OCI-LY7 (cell line): ENCODE measurements around the gene CS. TPM values are rescaled to one million over a fixed set of nuclear protein-coding genes. Genes with fewer than 3 reads are reported as not detected.

ENCODE experiments used
- BruUV-seq: library from RNA; stranded (reverse); fragments of 400-500 nt; replicated peaks from 2 replicates; lab custom pipeline; 2021; lab: Mats Ljungman, UMichigan
- CTCF ChIA-PET: fragments of 300-600 bp; sonication (Branson Sonifier 250); formaldehyde crosslinking; loops from one replicate; lab custom pipeline; 2022; ENCODE audit warnings: antibody characterized with exemption; ENCODE audit not compliant: unreplicated experiment; lab: Charles Lee
- POLR2A ChIA-PET: fragments of 300-600 bp; sonication (Branson Sonifier 250); formaldehyde crosslinking; loops from one replicate; lab custom pipeline; 2022; ENCODE audit warnings: antibody characterized with exemption; lab: Charles Lee
- DNase-seq: peaks from one replicate; pipeline ENCODE4 v3.0.0-alpha.2; 2015; ENCODE audit warnings: low spot score
- H2AFZ ChIP-seq: fragments of 200-600 bp; sonication (generic), shearing (Covaris generic); 2 replicates; pipeline ENCODE4 v1.6.1; 2014; ENCODE audit warnings: mild to moderate bottlenecking, antibody characterized with exemption, low read length, moderate library complexity
- H3K27ac ChIP-seq: fragments of 200-600 bp; sonication (generic); 2 replicates; pipeline ENCODE4 v1.5.1; 2014; ENCODE audit warnings: mixed run types, low read depth, mild to moderate bottlenecking, moderate library complexity, low read length, inconsistent platforms; ENCODE audit not compliant: poor library complexity, severe bottlenecking
- H3K36me3 ChIP-seq: fragments of 200-600 bp; sonication (generic); 2 replicates; pipeline ENCODE4 v1.6.1; 2014; ENCODE audit warnings: mild to moderate bottlenecking, antibody characterized with exemption, low read length, moderate library complexity, mixed read lengths; ENCODE audit not compliant: insufficient read depth
- H3K4me1 ChIP-seq: fragments of 200-600 bp; sonication (generic); 2 replicates; pipeline ENCODE4 v1.5.1; 2014; ENCODE audit warnings: mild to moderate bottlenecking, low read length; ENCODE audit not compliant: insufficient read depth, poor library complexity, severe bottlenecking
- H3K4me2 ChIP-seq: fragments of 200-600 bp; sonication (generic); 2 replicates; pipeline ENCODE4 v1.6.1; 2014; ENCODE audit warnings: mild to moderate bottlenecking, low read length
- H3K4me3 ChIP-seq: fragments of 200-600 bp; sonication (generic); 2 replicates; pipeline ENCODE4 v1.5.1; 2014; ENCODE audit warnings: mild to moderate bottlenecking, low read depth, low read length; ENCODE audit not compliant: poor library complexity, severe bottlenecking
- H3K79me2 ChIP-seq: fragments of 200-600 bp; sonication (generic); 2 replicates; pipeline ENCODE4 v1.6.1; 2016; ENCODE audit warnings: low read depth, mild to moderate bottlenecking, low read length, moderate library complexity, mixed read lengths; ENCODE audit not compliant: insufficient read depth
- H3K9me2 ChIP-seq: fragments of 200-600 bp; sonication (generic); 2 replicates; pipeline ENCODE4 v1.6.1; 2016; ENCODE audit warnings: mild to moderate bottlenecking, low read length, mixed read lengths; ENCODE audit not compliant: insufficient read depth
- H3K9me3 ChIP-seq: fragments of 200-600 bp; sonication (generic); 2 replicates; pipeline ENCODE4 v1.6.1; 2014; ENCODE audit warnings: mild to moderate bottlenecking, mixed run types, low read length, mixed read lengths
- H4K20me1 ChIP-seq: fragments of 200-600 bp; sonication (generic); 2 replicates; pipeline ENCODE4 v1.6.1; 2014; ENCODE audit warnings: mild to moderate bottlenecking, antibody characterized with exemption, low read length, moderate library complexity, mixed read lengths; ENCODE audit not compliant: insufficient read depth
- CTCF ChIP-seq: fragments of 200-600 bp; sonication (generic); conservative IDR thresholded peaks from 2 replicates; pipeline ENCODE4 v1.5.1; 2014; ENCODE audit warnings: mild to moderate bottlenecking, antibody characterized with exemption, low read length, moderate library complexity, mixed read lengths
- EZH2phosphoT487 ChIP-seq: fragments of 200-600 bp; sonication (generic); IDR thresholded peaks from 2 replicates; pipeline ENCODE4 v1.6.1; 2018; ENCODE audit warnings: low read depth, borderline replicate concordance, mild to moderate bottlenecking, mixed run types, antibody characterized with exemption, low read length, moderate library complexity, mixed read lengths
- intact Hi-C: fragments of 100-400 bp; cut with micrococcal nuclease; formaldehyde crosslinking; loops from one replicate; pipeline ENCODE4 v1.10.0; 2022; ENCODE audit not compliant: unreplicated experiment
- total RNA-seq, 2 experiments: library from RNA; depleted of rRNA in 1 of 2; stranded (reverse); fragments of >200 nt in 1 of 2; shearing (Covaris generic) in 1 of 2; gene quantifications; 2 replicates each; pipeline ENCODE4 v1.2.3, GENCODE V29; 2014 to 2022

The CS gene
- total RNA-seq, 2 experiments from 2014 or later, result 154 to 262 TPM

- H3K9me2 ChIP-seq, result no peaks in the 10 kb centered on the region
- H3K4me2 ChIP-seq, result peak within 1 kb of the TSS; percentile 100
- DNase-seq, result peak; percentile 98
- peaks cover 23% of the 10 kb centered on the region; the same call in 1 of the 2 replicates for H3K79me2 ChIP-seq
- TSS peak; percentile 83 for BruUV-seq
- peak within 1 kb of the TSS; percentile 83 for H3K4me3 ChIP-seq
- H3K36me3 ChIP-seq, result no peaks in the 10 kb centered on the region; the same call in 1 of the 2 replicates
- peak; percentile 96 for TF ChIP-seq CTCF
- no peak for TF ChIP-seq EZH2phosphoT487
- H4K20me1 ChIP-seq, result no peaks in the 10 kb centered on the region
- H3K4me1 ChIP-seq, result peaks cover 40% of the 10 kb centered on the region
- peak within 1 kb of the TSS; percentile 97 for H2AFZ ChIP-seq
- POLR2A ChIA-PET, result interaction anchor here (3.9 to 4.2 kb wide), 2 partner anchors 17 to 35 kb away, joined by 18 to 85 read pairs; partner anchors contain the start of gene SMARCC2
- H3K9me3 ChIP-seq, result no peaks in the 10 kb centered on the region
- H3K27ac ChIP-seq, result peak within 1 kb of the TSS; percentile 41
- intact Hi-C loops, result loop anchor here (1.0 kb wide), 4 partner anchors 16 to 105 kb away; no protein-coding TSS in a partner anchor
- CTCF ChIA-PET, result no interaction called here
Measured at GRCh38 chr12:56224102-56224701, 75.9 kb downstream of the CS start, which contains the start of gene NABP2. Gene NABP2 (plus strand): TSS chr12:56224342. CDS start chr12:56224857, 515 bp downstream.

GRCh38 chr12:56223571-56224101, 76.5 kb downstream of the CS start:
- TF ChIP-seq CTCF, result no peak
- no peak for TF ChIP-seq EZH2phosphoT487
- BruUV-seq, result no TSS peak
- no peak for DNase-seq
- H3K4me1 ChIP-seq, result peaks cover 40% of the 10 kb centered on the region
- H3K79me2 ChIP-seq, result peaks cover 23% of the 10 kb centered on the region; the same call in 1 of the 2 replicates
- POLR2A ChIA-PET, result interaction anchor here (2.2 to 4.2 kb wide), 4 partner anchors 10 to 106 kb away, joined by 9 to 85 read pairs (median 16); partner anchors contain the start of genes SMARCC2 and ZC3H10
- H3K27ac ChIP-seq, result peak overlapping the region; percentile 41
- CTCF ChIA-PET, result no interaction called here
- H3K4me2 ChIP-seq, result peak overlapping the region; percentile 100
- peak overlapping the region; percentile 83 for H3K4me3 ChIP-seq
- peak overlapping the region; percentile 97 for H2AFZ ChIP-seq
- intact Hi-C loops, result loop anchor here (1.0 kb wide), 4 partner anchors 15 to 104 kb away; no protein-coding TSS in a partner anchor
- no peaks in the 10 kb centered on the region; the same call in 1 of the 2 replicates for H3K36me3 ChIP-seq
- no peaks in the 10 kb centered on the region for H3K9me2 ChIP-seq
- no peaks in the 10 kb centered on the region for H3K9me3 ChIP-seq
- no peaks in the 10 kb centered on the region for H4K20me1 ChIP-seq
